PC-3 (cell line): ENCODE results near the gene DCLK1. TPM values are rescaled to one million over a fixed set of nuclear protein-coding genes. Genes with fewer than 3 reads are reported as not detected.
"Not testable (repeated sequence)": the region's sequence is repeated elsewhere in the genome, so short reads cannot be mapped to it uniquely, and the experiment has no call there.

Source experiments
- ATAC-seq: fragments of 200-7000 bp; cut with Tn5 transposase; 2 replicates; pipeline ENCODE4 v1.9.1; 2020; ENCODE audit warnings: mild to moderate bottlenecking, moderate library complexity
- BruUV-seq: library from RNA; stranded (reverse); fragments of 400-500 nt; replicated peaks from 2 replicates; lab custom pipeline; 2021; lab: Mats Ljungman, UMichigan
- CTCF ChIA-PET: fragments of 300-600 bp; sonication (Branson Sonifier 250); formaldehyde crosslinking; loops from one replicate; lab custom pipeline; 2022; ENCODE audit warnings: antibody characterized with exemption; lab: Charles Lee
- POLR2A ChIA-PET: fragments of 300-600 bp; sonication (Branson Sonifier 250); formaldehyde crosslinking; loops from one replicate; lab custom pipeline; 2022; ENCODE audit warnings: antibody characterized with exemption; ENCODE audit not compliant: unreplicated experiment; lab: Charles Lee
- DNase-seq: peaks from one replicate; pipeline ENCODE4 v3.0.0-alpha.2; 2015
- H2AFZ ChIP-seq: fragments of 300-600 bp; sonication (generic); 2 replicates; pipeline ENCODE4 v1.6.0; 2016; ENCODE audit warnings: antibody characterized with exemption, low read length
- H3F3A ChIP-seq: fragments of 300-600 bp; sonication (generic); one replicate; pipeline ENCODE4 v1.6.0; 2017; ENCODE audit warnings: antibody characterized with exemption, low read length, control low read depth, mild to moderate bottlenecking; ENCODE audit not compliant: unreplicated experiment
- H3K27ac ChIP-seq: fragments of 300-600 bp; sonication (generic); 2 replicates; pipeline ENCODE4 v1.5.1; 2016; ENCODE audit warnings: mild to moderate bottlenecking, low read length
- H3K27me3 ChIP-seq: fragments of 300-600 bp; sonication (generic); 2 replicates; pipeline ENCODE4 v1.6.1; 2016; ENCODE audit warnings: low read length, mixed read lengths
- H3K36me3 ChIP-seq: fragments of 300-600 bp; sonication (generic); 2 replicates; pipeline ENCODE4 v1.6.1; 2016; ENCODE audit warnings: low read depth, mixed run types, low read length, mixed read lengths
- H3K4me1 ChIP-seq: fragments of 300-600 bp; sonication (generic); 2 replicates; pipeline ENCODE4 v1.5.1; 2016; ENCODE audit warnings: low read length; ENCODE audit not compliant: insufficient read depth
- H3K4me2 ChIP-seq: fragments of 300-600 bp; sonication (generic); 2 replicates; pipeline ENCODE4 v1.6.0; 2016; ENCODE audit warnings: low read length
- H3K4me3 ChIP-seq: fragments of 300-600 bp; sonication (generic); 2 replicates; pipeline ENCODE4 v1.5.1; 2016; ENCODE audit warnings: mild to moderate bottlenecking, low read length, mixed read lengths
- H3K79me2 ChIP-seq: fragments of 300-600 bp; sonication (generic); 2 replicates; pipeline ENCODE4 v1.6.1; 2017; ENCODE audit warnings: low read length, mixed read lengths
- H3K9ac ChIP-seq: fragments of 300-600 bp; sonication (generic); 2 replicates; pipeline ENCODE4 v1.6.0; 2016; ENCODE audit warnings: mild to moderate bottlenecking, low read length
- H3K9me2 ChIP-seq: fragments of 300-600 bp; sonication (generic); replicated peaks from 2 replicates; pipeline ENCODE4 v1.6.1; 2016; ENCODE audit warnings: mixed run types, low read length, mixed read lengths
- H3K9me3 ChIP-seq: fragments of 300-600 bp; sonication (generic); 2 replicates; pipeline ENCODE4 v1.6.1; 2016; ENCODE audit warnings: low read length, mixed read lengths
- H4K20me1 ChIP-seq: fragments of 300-600 bp; sonication (generic); 2 replicates; pipeline ENCODE4 v1.6.1; 2016; ENCODE audit warnings: low read length, mixed read lengths
- EZH2 ChIP-seq: fragments of 300-600 bp; sonication (generic); IDR thresholded peaks from one replicate; pipeline ENCODE4 v1.6.1; 2017; ENCODE audit warnings: antibody characterized with exemption, mild to moderate bottlenecking, low read length; ENCODE audit not compliant: unreplicated experiment
- EZH2phosphoT487 ChIP-seq: fragments of 300-600 bp; sonication (generic); IDR thresholded peaks from 2 replicates; pipeline ENCODE4 v1.6.1; 2018; ENCODE audit warnings: mild to moderate bottlenecking, antibody characterized with exemption, low read length, borderline replicate concordance
- intact Hi-C: fragments of 100-400 bp; cut with micrococcal nuclease; formaldehyde crosslinking; loops from 2 replicates; pipeline ENCODE4 v1.9.0; 2023
- total RNA-seq: library from RNA; depleted of rRNA; stranded (reverse); fragments of >200 nt; gene quantifications from 2 replicates; pipeline ENCODE4 v1.2.3, GENCODE V29; 2014
- TF ChIP-seq, protein P1 (sequence below): fragments of 300-600 bp; sonication (generic); conservative IDR thresholded peaks from 2 replicates; pipeline ENCODE4 v1.5.1; 2017; ENCODE audit warnings: antibody characterized with exemption, low read depth, mild to moderate bottlenecking, low read length

DCLK1 gene
- total RNA-seq, 1 experiment from 2014 or later = not detected

DNA sequence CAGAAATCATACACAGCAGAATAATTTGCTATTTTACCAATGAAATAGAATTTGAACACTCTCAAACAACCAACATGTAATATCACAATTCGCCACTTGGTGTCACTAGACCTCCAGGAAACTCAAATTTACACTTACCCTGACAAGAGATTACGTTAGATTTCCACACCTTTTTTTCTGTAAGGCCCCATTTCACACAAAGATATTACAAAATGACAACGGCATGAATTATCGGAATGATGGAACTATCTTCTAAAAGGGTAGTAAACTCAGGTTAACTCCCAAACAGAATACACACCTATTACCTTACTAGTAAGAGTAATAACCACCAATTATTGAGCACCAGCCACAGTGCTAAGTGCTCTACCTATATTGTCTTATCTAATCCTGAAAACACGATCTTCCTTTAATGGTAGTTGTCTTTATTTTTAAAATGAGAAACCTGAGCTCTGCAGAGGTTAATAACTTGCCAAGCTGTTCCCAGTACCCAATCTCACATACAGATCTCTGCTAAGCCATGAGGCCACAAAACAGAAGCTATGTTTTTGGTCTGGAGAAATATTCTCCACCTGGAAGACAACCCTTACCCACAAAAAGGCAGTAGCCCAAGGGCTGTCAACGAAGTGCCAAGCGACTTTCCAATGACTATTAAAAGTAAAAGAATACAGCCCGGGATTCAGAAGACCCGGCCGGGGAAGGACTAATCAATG is 152.4 kb downstream of the DCLK1 start:
- H3K4me1 ChIP-seq = peaks cover 12% of the 10 kb centered on the region
- no TSS peak for BruUV-seq
- peak; percentile 72 for DNase-seq
- no peaks in the 10 kb centered on the region for H3K79me2 ChIP-seq
- H3K9me2 ChIP-seq = no peaks in the 10 kb centered on the region
- H3F3A ChIP-seq = no peaks in the 10 kb centered on the region
- H3K4me2 ChIP-seq = peak overlapping the region; percentile 46
- intact Hi-C loops = loop anchor here (1.0 to 10.0 kb wide), 3 partner anchors 297 to 756 kb away; no protein-coding TSS in a partner anchor
- no peak overlapping the region; the same call in 1 of the 2 replicates for H3K27ac ChIP-seq
- H3K9ac ChIP-seq = no peak overlapping the region
- CTCF ChIA-PET = interaction anchor here (0.7 to 1.7 kb wide), 2 partner anchors 296 to 877 kb away, joined by 9 to 10 read pairs; no protein-coding TSS in a partner anchor
- TF ChIP-seq EZH2 (no peak), EZH2phosphoT487 (no peak)
- TF ChIP-seq, protein P1, sequence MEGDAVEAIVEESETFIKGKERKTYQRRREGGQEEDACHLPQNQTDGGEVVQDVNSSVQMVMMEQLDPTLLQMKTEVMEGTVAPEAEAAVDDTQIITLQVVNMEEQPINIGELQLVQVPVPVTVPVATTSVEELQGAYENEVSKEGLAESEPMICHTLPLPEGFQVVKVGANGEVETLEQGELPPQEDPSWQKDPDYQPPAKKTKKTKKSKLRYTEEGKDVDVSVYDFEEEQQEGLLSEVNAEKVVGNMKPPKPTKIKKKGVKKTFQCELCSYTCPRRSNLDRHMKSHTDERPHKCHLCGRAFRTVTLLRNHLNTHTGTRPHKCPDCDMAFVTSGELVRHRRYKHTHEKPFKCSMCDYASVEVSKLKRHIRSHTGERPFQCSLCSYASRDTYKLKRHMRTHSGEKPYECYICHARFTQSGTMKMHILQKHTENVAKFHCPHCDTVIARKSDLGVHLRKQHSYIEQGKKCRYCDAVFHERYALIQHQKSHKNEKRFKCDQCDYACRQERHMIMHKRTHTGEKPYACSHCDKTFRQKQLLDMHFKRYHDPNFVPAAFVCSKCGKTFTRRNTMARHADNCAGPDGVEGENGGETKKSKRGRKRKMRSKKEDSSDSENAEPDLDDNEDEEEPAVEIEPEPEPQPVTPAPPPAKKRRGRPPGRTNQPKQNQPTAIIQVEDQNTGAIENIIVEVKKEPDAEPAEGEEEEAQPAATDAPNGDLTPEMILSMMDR = peak; percentile 80
- ATAC-seq = peak; percentile 46
- no peaks in the 10 kb centered on the region for H4K20me1 ChIP-seq
- H3K36me3 ChIP-seq = no peaks in the 10 kb centered on the region
- POLR2A ChIA-PET = interaction anchor here (0.7 kb wide), 1 partner anchor 324 kb away, joined by 3 read pairs; no protein-coding TSS in a partner anchor
- H3K27me3 ChIP-seq = no peaks in the 10 kb centered on the region
- H2AFZ ChIP-seq = no peak overlapping the region
- no peak overlapping the region for H3K4me3 ChIP-seq
- no peaks in the 10 kb centered on the region for H3K9me3 ChIP-seq

DNA sequence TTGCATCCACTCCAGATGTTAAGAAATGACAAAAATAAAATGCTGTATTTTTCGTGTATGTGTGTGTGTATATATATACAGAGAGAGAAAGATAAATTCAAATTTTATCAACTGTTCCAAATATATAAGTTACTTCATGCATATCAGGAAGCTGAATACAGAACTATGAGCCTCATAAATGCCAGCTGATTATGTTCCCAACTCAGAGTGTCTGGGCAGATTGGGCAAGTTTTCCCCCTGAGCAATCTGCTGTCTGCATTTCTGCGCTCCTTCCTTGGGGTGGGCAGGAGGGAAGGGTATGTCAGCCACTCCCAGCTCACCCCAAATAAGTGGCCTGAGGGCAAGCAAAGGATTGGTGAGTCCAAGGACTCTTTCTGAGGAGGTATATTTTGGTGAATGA is 154.1 kb downstream of the DCLK1 start:
- no peaks in the 10 kb centered on the region for H3K36me3 ChIP-seq
- H3K4me3 ChIP-seq = no peak overlapping the region
- ATAC-seq (no peak), DNase-seq (no peak)
- peaks cover 12% of the 10 kb centered on the region for H3K4me1 ChIP-seq
- H2AFZ ChIP-seq = no peak overlapping the region
- H4K20me1 ChIP-seq = no peaks in the 10 kb centered on the region
- no peak overlapping the region for H3K27ac ChIP-seq
- H3K27me3 ChIP-seq = no peaks in the 10 kb centered on the region
- no peaks in the 10 kb centered on the region for H3K79me2 ChIP-seq
- POLR2A ChIA-PET = no interaction called here
- intact Hi-C loops = loop anchor here (5.0 to 10.0 kb wide), 2 partner anchors 420 to 758 kb away; no protein-coding TSS in a partner anchor
- no peak overlapping the region for H3K4me2 ChIP-seq
- CTCF ChIA-PET = interaction anchor here (1.5 kb wide), 1 partner anchor 298 kb away, joined by 4 read pairs; no protein-coding TSS in a partner anchor
- TF ChIP-seq EZH2 (no peak), EZH2phosphoT487 (no peak)
- TF ChIP-seq, protein P1 = no peak
- no peaks in the 10 kb centered on the region for H3K9me2 ChIP-seq
- no peak overlapping the region for H3K9ac ChIP-seq
- H3F3A ChIP-seq = no peaks in the 10 kb centered on the region
- no TSS peak for BruUV-seq
- H3K9me3 ChIP-seq = no peaks in the 10 kb centered on the region

DNA sequence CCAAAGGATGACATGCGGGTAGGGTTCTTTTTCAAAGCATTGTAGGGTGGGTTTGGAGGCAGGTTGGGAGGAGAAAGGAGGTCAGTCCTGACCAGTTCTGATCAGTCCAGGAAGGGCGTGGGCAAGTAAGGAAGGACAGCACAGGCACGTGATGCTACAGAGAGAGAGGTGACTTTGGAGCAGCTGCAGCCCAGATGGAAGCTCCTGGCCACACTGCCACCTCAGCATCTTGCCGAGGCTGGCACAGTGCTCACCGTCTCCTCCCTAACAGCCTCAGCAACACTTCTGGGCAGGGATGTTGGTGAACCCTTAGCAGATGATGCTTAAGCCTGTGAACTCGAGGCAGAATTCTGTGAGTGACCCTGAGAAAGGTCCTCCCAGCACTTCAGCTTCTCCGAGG is 155.1 kb downstream of the DCLK1 start:
- TF ChIP-seq EZH2phosphoT487 (no peak), EZH2 (no peak)
- TF ChIP-seq, protein P1 = no peak
- Histone ChIP-seq H3K36me3 (no peaks in the 10 kb centered on the region), H3K27ac (no peak overlapping the region), H3K4me1 (peaks cover 12% of the 10 kb centered on the region), H4K20me1 (no peaks in the 10 kb centered on the region), H3K9me2 (no peaks in the 10 kb centered on the region), H3F3A (no peaks in the 10 kb centered on the region), H3K9me3 (no peaks in the 10 kb centered on the region), H3K9ac (no peak overlapping the region), H2AFZ (no peak overlapping the region), H3K27me3 (no peaks in the 10 kb centered on the region), H3K79me2 (no peaks in the 10 kb centered on the region), H3K4me3 (no peak overlapping the region), H3K4me2 (no peak overlapping the region)
- intact Hi-C loops = loop anchor here (5.0 to 10.0 kb wide), 2 partner anchors 421 to 759 kb away; no protein-coding TSS in a partner anchor
- POLR2A ChIA-PET = no interaction called here
- ATAC-seq = no peak
- BruUV-seq = no TSS peak
- CTCF ChIA-PET = no interaction called here
- DNase-seq = no peak

DNA sequence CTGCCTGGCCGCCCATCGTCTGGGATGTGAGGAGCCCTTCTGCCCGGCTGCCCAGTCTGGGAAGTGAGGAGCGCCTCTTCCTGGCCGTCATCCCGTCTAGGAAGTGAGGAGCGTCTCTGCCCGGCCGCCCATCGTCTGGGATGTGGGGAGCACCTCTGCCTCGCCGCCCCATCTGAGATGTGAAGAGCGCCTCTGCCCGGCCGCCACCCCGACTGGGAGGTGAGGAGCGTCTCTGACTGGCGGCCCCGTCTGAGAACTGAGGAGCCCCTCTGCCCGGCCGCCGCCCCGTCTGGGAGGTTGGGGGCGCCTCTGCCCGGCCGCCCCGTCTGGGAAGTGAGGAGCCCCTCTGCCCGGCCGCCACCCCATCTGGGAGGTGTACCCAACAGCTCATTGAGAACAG is 164.2 kb downstream of the DCLK1 start:
- H3K27me3 ChIP-seq, H3K4me1 ChIP-seq, POLR2A ChIA-PET, H3K79me2 ChIP-seq, H3K36me3 ChIP-seq, BruUV-seq, H3K4me3 ChIP-seq, H3K4me2 ChIP-seq, H3K9ac ChIP-seq, H3K27ac ChIP-seq, DNase-seq, ATAC-seq, H3F3A ChIP-seq, H4K20me1 ChIP-seq, H3K9me3 ChIP-seq, H3K9me2 ChIP-seq, CTCF ChIA-PET, H2AFZ ChIP-seq: not testable (repeated sequence)
- intact Hi-C loops = loop anchor here (10.0 kb wide), 1 partner anchor 802 kb away; no protein-coding TSS in a partner anchor
